DMS53 treated with DMSO at 0.1 percent for 48 hours (cell line): ENCODE results near the gene SLC25A21.
A peak's percentile ranks its signal among the peaks of the same experiment; 100 is the strongest.

Experiments used
- DNase-seq: peaks from one replicate; lab custom pipeline; 2025; ENCODE audit not compliant: unreplicated experiment; lab: John Stamatoyannopoulos, UW

SLC25A21 gene

GRCh38 chr14:36656687-36657398 lies 515.6 kb downstream of the SLC25A21 start:
- DNase-seq: peak; percentile 29

- DNase-seq: peak; percentile 56
Observed at GRCh38 chr14:36655963-36656686, 516.3 kb downstream of the SLC25A21 start.

- no peak for DNase-seq
Observed at GRCh38 chr14:36655571-36655962, 516.8 kb downstream of the SLC25A21 start.

- DNase-seq: no peak
Observed at GRCh38 chr14:36654794-36655381, 517.5 kb downstream of the SLC25A21 start.

- DNase-seq: no peak
Observed at GRCh38 chr14:36653962-36654793, 518.2 kb downstream of the SLC25A21 start.

GRCh38 chr14:36653413-36653812 lies 519.0 kb downstream of the SLC25A21 start:
- DNase-seq: no peak

- no peak for DNase-seq
Observed at GRCh38 chr14:36652542-36653201, 519.7 kb downstream of the SLC25A21 start.

GRCh38 chr14:36649872-36650650 lies 522.3 kb downstream of the SLC25A21 start:
- DNase-seq: no peak

GRCh38 chr14:36647824-36648753 lies 524.3 kb downstream of the SLC25A21 start:
- peak; percentile 46 for DNase-seq

GRCh38 chr14:36647417-36647823 lies 525.0 kb downstream of the SLC25A21 start:
- DNase-seq: no peak

- DNase-seq: no peak
Observed at GRCh38 chr14:36646664-36647416, 525.6 kb downstream of the SLC25A21 start.

- no peak for DNase-seq
Observed at GRCh38 chr14:36633580-36633979, 538.8 kb downstream of the SLC25A21 start.
